GM21423 (cell line): ENCODE data around the gene FSHR.

Experiments used
- ATAC-seq: cut with Tn5 transposase; IDR thresholded peaks from one replicate; pipeline ENCODE4 v1.9.1; 2021; ENCODE audit warnings: mild to moderate bottlenecking, moderate library complexity; ENCODE audit not compliant: unreplicated experiment

FSHR gene

DNA sequence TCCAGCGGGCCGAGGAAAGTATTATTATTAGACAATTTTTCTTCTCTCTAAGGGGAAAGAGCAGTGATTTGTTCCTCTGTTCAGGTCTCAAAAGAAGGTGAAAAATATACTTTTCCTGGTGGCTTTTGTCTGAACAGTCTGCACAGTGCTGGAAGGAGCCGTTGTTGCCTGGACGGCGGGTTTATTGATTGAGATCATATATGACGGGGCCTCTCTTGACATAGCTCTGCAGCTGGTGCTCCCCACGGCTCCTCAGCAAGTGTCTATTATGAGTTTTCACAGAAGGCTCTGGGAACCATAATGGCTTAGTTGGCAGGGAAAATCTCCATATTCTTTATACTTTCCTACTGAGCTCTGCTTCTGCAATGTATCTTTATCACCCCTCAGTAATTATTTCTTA, 42.9 kb downstream of the FSHR start:
- ATAC-seq = no peak

DNA sequence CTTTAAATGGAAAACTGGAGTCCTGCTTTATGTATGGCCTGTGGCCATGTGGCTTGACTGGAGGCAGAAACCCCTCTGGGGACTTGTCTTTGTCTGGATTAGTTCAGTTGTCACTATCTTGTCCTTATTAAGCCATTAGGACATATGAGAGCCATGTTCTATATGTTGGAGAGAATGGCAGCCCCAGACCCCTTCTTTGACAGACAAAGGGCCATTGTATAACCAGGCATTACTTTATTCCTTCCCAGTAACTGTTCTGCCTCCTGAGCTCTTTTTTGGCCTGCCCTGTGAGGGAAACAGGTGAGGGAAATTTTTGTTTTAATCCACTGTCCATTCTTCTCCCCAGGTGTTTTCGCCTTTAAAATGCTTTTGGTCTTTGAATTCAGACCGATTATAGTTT, 43.3 kb downstream of the FSHR start:
- ATAC-seq = no peak

DNA sequence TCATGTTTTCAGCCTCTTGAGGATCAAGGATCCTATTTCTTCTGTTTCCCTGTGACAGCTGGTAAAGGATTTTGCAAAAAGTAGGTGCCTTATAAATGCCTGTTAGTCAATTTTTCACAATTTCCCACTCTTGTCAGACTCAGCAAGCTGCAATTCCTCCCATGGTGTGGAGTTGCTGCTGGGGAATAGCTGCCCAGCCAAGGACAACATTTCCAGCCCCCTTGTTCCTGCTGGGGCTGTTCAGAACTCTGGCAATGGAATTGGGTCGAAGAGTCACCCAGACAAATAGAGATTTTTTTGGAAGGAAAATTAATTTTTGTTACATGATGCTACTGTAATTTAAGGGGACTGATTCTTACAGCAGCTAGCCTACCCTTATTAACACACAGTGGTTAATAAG, 43.7 kb downstream of the FSHR start:
- ATAC-seq = no peak

DNA sequence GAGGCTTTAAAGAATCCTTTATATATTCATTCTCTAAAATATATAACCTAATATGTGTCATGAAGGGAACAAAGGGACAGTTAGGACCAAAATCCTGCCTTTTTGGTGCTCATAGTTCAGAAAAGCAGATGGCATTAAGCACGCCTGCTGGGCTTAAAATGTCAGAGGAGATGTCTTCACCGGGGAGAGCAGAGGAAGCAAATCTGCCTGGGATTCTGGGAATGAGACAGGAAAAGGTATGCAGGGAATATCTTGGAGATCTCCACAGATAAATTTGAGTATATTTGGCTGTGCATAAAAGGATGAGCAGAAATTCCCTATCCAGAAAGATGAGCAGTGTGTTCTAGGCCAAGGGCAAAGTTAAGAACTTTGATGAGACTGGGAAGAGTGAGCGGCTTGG, 45.5 kb downstream of the FSHR start:
- no peak for ATAC-seq

DNA sequence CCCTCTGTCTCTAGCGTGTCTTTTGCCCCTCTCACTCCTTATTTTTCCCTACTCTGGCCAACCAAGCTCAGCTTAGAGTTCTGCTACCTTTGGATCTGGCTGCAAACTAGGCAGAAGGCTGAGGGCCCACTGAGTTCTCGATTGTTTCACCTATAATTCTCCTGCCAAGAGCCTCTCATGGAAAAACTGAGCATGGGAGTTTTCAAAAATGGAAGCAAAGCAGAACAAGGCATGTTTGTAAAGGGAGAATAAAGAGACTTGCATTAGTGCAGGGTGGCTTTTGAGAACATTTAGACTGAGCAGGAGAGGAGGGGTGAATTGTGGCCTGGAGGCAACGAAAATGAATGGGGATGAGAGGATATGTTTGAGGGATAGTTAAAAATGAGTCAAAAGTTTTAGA, 45.9 kb downstream of the FSHR start:
- ATAC-seq = no peak

- ATAC-seq = no peak
Observed at GRCh38 chr2:49105506-49105905, 48.8 kb downstream of the FSHR start.

DNA sequence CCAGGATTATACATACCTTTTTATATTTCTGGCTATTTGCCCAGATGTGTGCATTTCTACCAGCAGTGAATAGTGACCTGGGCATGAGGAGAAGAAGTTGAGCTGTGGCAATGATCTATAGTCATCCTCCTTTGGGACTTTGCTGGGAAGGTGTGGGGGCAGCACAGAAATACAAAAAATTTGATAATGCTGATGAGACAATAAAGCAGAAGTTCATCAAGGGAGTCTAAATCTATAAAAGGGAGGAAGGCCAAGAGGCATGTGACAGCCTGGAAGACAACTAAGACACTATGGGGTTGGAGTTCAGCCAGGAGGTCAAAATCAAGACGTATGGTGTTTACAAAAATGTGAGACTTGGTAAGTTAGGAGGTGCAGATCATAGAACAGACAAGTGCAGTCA, 52.2 kb downstream of the FSHR start:
- no peak for ATAC-seq

GRCh38 chr2:49080681-49081080, 73.6 kb downstream of the FSHR start:
- ATAC-seq = no peak

GRCh38 chr2:49070716-49071115, 83.6 kb downstream of the FSHR start:
- ATAC-seq = no peak

GRCh38 chr2:49069829-49070228, 84.5 kb downstream of the FSHR start:
- no peak for ATAC-seq

- no peak for ATAC-seq
Observed at GRCh38 chr2:49068613-49069012, 85.7 kb downstream of the FSHR start.

DNA sequence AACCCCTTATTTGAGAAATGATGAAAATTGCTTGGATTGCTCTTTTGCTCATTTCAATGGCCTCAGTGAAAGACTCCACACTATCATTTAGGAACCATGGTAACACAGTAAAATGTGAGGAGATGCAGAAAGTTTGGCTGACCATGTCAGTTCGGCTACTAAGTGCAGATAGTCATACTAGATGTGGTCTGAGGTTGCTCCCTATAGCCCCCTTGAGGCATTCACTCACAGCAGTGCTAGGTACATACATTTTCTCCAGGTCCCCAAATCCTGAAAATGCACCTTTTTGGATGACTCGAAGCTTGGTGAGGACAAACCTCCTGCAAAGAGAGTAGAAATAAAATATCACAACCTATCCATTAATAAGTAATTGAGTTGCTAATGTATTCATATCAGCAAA, 86.3 kb downstream of the FSHR start:
- no peak for ATAC-seq

DNA sequence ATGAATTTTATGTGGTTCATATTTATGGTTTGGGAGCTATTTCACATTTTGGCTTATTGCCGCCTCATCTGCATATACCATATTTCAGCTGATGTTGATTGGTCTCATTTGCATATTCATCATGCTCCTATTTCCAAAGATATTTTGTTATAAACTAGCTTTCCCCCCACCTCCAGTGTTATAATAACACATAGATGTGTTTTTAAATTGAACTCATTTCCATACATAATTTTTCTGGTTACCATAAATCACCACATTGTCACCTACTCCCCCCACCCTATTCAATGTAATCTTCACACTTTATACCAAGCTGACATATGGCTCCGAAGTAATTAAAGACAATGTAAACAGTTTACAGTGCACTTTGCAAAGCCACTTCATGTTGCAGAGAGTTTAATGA, 101.2 kb downstream of the FSHR start:
- no peak for ATAC-seq

- ATAC-seq = no peak
Observed at GRCh38 chr2:49050265-49050664, 104.0 kb downstream of the FSHR start.

GRCh38 chr2:49049161-49049560, 105.2 kb downstream of the FSHR start:
- no peak for ATAC-seq

- no peak for ATAC-seq
Observed at GRCh38 chr2:49045083-49045482, 109.2 kb downstream of the FSHR start.

- ATAC-seq = no peak
Observed at GRCh38 chr2:49044350-49045079, 109.8 kb downstream of the FSHR start.

DNA sequence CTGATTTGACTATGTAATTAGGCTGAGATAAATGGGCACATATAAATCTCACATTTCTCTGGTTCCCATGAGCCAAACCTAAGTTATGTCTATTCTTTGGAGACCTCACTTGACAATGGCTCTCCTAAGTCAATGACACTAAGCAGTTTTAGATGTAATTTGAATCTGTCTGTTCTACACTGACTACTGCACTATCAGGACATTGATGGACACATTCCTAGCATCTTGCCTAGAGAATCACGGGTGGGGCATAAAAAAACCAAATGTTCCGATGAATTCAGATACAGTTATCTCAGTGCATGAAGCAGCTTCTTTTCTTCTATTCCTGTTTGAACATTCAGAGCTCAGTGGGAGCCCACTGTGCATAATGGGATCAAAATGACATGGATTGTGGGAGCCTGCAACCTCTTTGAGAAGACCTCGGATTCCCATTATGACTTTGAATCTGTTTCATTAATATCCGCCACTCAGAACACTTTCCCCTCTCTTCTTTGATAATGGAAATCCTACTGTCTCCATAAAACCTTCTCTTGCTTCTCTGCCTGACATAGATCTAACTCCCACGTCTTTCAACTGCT, 110.8 kb downstream of the FSHR start:
- no peak for ATAC-seq

DNA sequence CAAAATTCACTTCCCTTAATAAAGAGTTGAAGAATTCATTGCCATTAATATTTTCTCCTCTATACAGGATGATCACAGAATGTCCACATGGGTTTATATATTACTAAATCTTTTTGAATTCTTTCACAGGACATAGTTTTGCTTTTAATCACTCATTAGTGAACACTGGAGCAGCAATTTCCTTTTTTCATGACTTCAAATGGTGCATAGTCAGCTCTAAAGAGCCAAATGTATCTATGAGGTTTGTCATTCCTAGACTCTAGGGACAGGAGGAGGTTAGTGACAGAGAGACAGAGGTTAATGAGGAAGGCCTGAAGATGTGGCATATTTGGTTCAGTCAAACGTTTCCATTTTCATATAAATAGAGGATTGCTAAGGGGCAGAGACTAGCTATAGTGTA, 111.8 kb downstream of the FSHR start:
- no peak for ATAC-seq

DNA sequence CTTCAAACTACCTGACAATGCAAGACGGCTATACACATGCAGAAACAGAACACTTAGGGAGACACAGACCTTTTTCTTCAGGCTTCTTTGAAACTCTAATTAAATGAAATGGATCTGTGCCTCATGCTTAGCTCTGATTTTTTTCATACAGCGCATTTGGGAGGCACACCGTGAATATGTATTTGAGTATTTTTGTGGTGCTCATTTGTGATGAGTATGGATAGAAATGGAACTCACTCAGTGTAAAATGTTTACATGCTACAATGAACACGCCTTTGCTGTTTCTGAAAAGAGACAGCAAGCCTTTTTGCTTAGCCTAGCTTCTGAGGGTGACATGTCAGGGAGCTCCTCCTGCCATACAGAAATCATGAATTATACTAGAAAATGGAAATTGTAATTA, 113.3 kb downstream of the FSHR start:
- ATAC-seq = no peak

- no peak for ATAC-seq
Observed at GRCh38 chr2:49037197-49037596, 117.1 kb downstream of the FSHR start.

GRCh38 chr2:49035481-49035880, 118.8 kb downstream of the FSHR start:
- ATAC-seq = no peak
